Measurements from ENCODE around the gene PNMT. TPM values are rescaled to one million over a fixed set of nuclear protein-coding genes. Genes with fewer than 3 reads are reported as not detected.

Gene PNMT
- total and polyA plus RNA-seq, 2 donors (not counting 1 experiment from before 2014, with no cell fraction given) = not detected

DNA sequence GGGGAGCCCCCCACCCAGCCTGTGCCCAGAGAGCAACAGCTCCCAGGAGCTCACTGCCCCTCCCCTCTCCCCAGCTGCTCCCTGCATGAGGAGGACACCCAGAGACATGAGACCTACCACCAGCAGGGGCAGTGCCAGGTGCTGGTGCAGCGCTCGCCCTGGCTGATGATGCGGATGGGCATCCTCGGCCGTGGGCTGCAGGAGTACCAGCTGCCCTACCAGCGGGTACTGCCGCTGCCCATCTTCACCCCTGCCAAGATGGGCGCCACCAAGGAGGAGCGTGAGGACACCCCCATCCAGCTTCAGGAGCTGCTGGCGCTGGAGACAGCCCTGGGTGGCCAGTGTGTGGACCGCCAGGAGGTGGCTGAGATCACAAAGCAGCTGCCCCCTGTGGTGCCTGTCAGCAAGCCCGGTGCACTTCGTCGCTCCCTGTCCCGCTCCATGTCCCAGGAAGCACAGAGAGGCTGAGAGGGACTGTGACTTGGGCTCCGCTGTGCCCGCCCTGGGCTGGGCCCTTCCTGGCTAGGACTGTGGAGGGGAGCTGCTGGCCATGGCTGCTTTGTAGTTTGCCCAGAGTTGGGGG, 2.5 kb upstream of the PNMT start:
- TF ChIP-seq, protein P1, sequence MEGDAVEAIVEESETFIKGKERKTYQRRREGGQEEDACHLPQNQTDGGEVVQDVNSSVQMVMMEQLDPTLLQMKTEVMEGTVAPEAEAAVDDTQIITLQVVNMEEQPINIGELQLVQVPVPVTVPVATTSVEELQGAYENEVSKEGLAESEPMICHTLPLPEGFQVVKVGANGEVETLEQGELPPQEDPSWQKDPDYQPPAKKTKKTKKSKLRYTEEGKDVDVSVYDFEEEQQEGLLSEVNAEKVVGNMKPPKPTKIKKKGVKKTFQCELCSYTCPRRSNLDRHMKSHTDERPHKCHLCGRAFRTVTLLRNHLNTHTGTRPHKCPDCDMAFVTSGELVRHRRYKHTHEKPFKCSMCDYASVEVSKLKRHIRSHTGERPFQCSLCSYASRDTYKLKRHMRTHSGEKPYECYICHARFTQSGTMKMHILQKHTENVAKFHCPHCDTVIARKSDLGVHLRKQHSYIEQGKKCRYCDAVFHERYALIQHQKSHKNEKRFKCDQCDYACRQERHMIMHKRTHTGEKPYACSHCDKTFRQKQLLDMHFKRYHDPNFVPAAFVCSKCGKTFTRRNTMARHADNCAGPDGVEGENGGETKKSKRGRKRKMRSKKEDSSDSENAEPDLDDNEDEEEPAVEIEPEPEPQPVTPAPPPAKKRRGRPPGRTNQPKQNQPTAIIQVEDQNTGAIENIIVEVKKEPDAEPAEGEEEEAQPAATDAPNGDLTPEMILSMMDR (conservative IDR thresholded peaks at IDR 0.05 in 1 of 2, IDR thresholded peaks at IDR 0.05 in 1 of 2; ENCODE audit: low read depth in 1 of 2, low read length in 2 of 2) = no peak
- TF ChIP-seq EZH2 (IDR thresholded peaks at IDR 0.05; ENCODE audit: low read length, missing control alignments) = no peak
- H3K9ac ChIP-seq (ENCODE audit: insufficient read depth, low read length) = no peak overlapping the region
- H3K9me3 ChIP-seq (ENCODE audit: control insufficient read depth, insufficient read depth, low read depth, low read length) = no peaks in the 10 kb centered on the region
- H3K36me3 ChIP-seq (ENCODE audit: control insufficient read depth, insufficient read depth, low read length) = peaks cover 8% of the 10 kb centered on the region
- H3K79me2 ChIP-seq (ENCODE audit: control insufficient read depth, insufficient read depth, low read length) = no peaks in the 10 kb centered on the region
- no peak overlapping the region for H3K4me2 ChIP-seq (ENCODE audit: extremely low read depth, insufficient read depth, low read length)
- no peak overlapping the region for H3K27ac ChIP-seq (ENCODE audit: insufficient read depth, low read length)
- H3K27me3 ChIP-seq (ENCODE audit: control insufficient read depth, insufficient read depth, low read length) = peaks cover 26% of the 10 kb centered on the region
- peaks cover 2% of the 10 kb centered on the region for H3K4me1 ChIP-seq (ENCODE audit: control insufficient read depth, extremely low read depth, insufficient read depth, low read length)
- no peaks in the 10 kb centered on the region for H4K20me1 ChIP-seq (ENCODE audit: control insufficient read depth, extremely low read depth, insufficient read depth, low read length)
- no peak for DNase-seq (ENCODE audit: low read depth in 2 of 2)
- no peak overlapping the region for H2AFZ ChIP-seq (ENCODE audit: low read length)
- no peak overlapping the region for H3K4me3 ChIP-seq (replicated peaks in 1 of 4; ENCODE audit: control extremely low read depth in 1 of 4, insufficient read depth in 1 of 4, low read depth in 3 of 4, low read length in 4 of 4)

DNA sequence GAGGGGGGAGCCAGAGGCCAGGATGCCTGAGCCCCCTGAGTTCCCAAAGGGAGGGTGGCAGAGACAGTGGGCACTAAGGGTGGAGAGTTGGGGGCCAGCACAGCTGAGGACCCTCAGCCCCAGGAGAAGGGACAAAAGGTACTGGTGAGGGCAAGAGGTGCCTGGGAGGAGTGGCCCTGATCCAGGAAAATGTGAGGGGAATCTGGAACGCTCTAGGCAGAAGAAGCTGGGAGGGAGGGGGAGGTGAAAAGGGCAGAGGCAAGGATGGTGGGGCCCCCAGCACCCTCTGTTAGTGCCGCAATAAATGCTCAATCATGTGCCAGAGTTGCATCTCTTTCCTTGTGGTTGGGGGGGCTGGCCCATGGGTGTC, 2.0 kb upstream of the PNMT start:
- Histone ChIP-seq H3K9me3 (ENCODE audit: control insufficient read depth, insufficient read depth, low read depth, low read length) (no peaks in the 10 kb centered on the region), H3K4me1 (ENCODE audit: control insufficient read depth, extremely low read depth, insufficient read depth, low read length) (peaks cover 2% of the 10 kb centered on the region), H4K20me1 (ENCODE audit: control insufficient read depth, extremely low read depth, insufficient read depth, low read length) (no peaks in the 10 kb centered on the region), H3K4me3 (replicated peaks in 1 of 4; ENCODE audit: control extremely low read depth in 1 of 4, insufficient read depth in 1 of 4, low read depth in 3 of 4, low read length in 4 of 4) (no peak overlapping the region), H3K36me3 (ENCODE audit: control insufficient read depth, insufficient read depth, low read length) (peaks cover 5% of the 10 kb centered on the region), H3K9ac (ENCODE audit: insufficient read depth, low read length) (no peak overlapping the region), H3K79me2 (ENCODE audit: control insufficient read depth, insufficient read depth, low read length) (no peaks in the 10 kb centered on the region), H3K27me3 (ENCODE audit: control insufficient read depth, insufficient read depth, low read length) (peaks cover 31% of the 10 kb centered on the region), H3K27ac (ENCODE audit: insufficient read depth, low read length) (no peak overlapping the region), H2AFZ (ENCODE audit: low read length) (no peak overlapping the region), H3K4me2 (ENCODE audit: extremely low read depth, insufficient read depth, low read length) (no peak overlapping the region)
- DNase-seq (ENCODE audit: low read depth in 2 of 2) = no peak
- no peak for TF ChIP-seq EZH2 (IDR thresholded peaks at IDR 0.05; ENCODE audit: low read length, missing control alignments)
- TF ChIP-seq, protein P1 (conservative IDR thresholded peaks at IDR 0.05 in 1 of 2, IDR thresholded peaks at IDR 0.05 in 1 of 2; ENCODE audit: low read depth in 1 of 2, low read length in 2 of 2) = no peak

DNA sequence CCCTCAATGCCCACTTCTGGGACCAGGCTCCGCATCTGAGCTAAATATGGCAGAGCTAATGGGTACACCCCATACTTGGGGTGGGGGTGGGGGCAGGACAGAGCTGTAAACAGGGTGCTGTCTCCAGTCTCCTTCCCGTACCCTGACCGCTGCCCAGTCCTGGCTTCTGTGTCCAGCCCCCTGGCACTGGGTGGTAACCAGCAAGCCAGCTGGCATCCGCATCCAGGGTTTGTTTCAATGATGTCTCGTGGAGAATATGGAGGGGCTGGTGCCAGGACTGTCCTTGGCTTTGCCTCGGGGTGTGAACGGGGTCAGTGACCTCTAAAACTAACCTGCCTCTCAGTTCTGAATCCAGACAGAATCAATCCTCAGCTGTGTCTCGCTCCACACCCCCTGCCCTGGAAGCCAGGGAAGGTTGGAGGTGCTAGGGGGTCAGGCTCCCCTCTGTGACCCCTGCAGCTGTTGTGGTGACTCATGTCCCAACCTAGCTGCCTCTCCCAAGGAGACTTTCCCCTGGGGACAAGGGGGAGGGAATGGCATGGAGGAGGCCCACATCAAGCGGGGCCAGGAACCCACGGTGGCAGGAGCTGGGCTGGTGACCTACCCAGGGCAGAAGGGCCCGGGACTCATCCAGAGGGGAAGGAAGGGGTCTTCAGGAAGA, 1.5 kb upstream of the PNMT start:
- no peak for DNase-seq (ENCODE audit: low read depth in 2 of 2)
- Histone ChIP-seq H3K79me2 (ENCODE audit: control insufficient read depth, insufficient read depth, low read length) (no peaks in the 10 kb centered on the region), H3K4me1 (ENCODE audit: control insufficient read depth, extremely low read depth, insufficient read depth, low read length) (peaks cover 2% of the 10 kb centered on the region), H3K4me3 (replicated peaks in 1 of 4; ENCODE audit: control extremely low read depth in 1 of 4, insufficient read depth in 1 of 4, low read depth in 3 of 4, low read length in 4 of 4) (no peak overlapping the region), H4K20me1 (ENCODE audit: control insufficient read depth, extremely low read depth, insufficient read depth, low read length) (no peaks in the 10 kb centered on the region), H2AFZ (ENCODE audit: low read length) (no peak overlapping the region), H3K9ac (ENCODE audit: insufficient read depth, low read length) (no peak overlapping the region), H3K27ac (ENCODE audit: insufficient read depth, low read length) (no peak overlapping the region), H3K27me3 (ENCODE audit: control insufficient read depth, insufficient read depth, low read length) (peaks cover 36% of the 10 kb centered on the region), H3K4me2 (ENCODE audit: extremely low read depth, insufficient read depth, low read length) (no peak overlapping the region), H3K9me3 (ENCODE audit: control insufficient read depth, insufficient read depth, low read depth, low read length) (no peaks in the 10 kb centered on the region), H3K36me3 (ENCODE audit: control insufficient read depth, insufficient read depth, low read length) (peaks cover 3% of the 10 kb centered on the region)
- TF ChIP-seq EZH2 (IDR thresholded peaks at IDR 0.05; ENCODE audit: low read length, missing control alignments) = no peak
- TF ChIP-seq, protein P1 (conservative IDR thresholded peaks at IDR 0.05 in 1 of 2, IDR thresholded peaks at IDR 0.05 in 1 of 2; ENCODE audit: low read depth in 1 of 2, low read length in 2 of 2) = no peak
